PFSK-1 (cell line): Measurements from ENCODE around the gene FXN.

Experiments
- FOXP2 ChIP-seq: optimal IDR thresholded peaks from 2 replicates; pipeline ENCODE3; 2011; ENCODE audit warnings: borderline replicate concordance, control low read depth, inconsistent platforms; ENCODE audit not compliant: insufficient read depth; ENCODE audit errors: extremely low read length, extremely low read depth
- POLR2AphosphoS5 ChIP-seq: IDR thresholded peaks from 2 replicates; pipeline ENCODE4 v1.6.1; 2012; ENCODE audit warnings: low read depth, mild to moderate bottlenecking, control low read depth, low read length, moderate library complexity
- SIN3A ChIP-seq: IDR thresholded peaks from 2 replicates; pipeline ENCODE4 v1.6.1; 2012; ENCODE audit warnings: mild to moderate bottlenecking, low read length, moderate library complexity, borderline replicate concordance; ENCODE audit not compliant: insufficient read depth
- TAF1 ChIP-seq: IDR thresholded peaks from 2 replicates; pipeline ENCODE4 v1.6.1; 2012; ENCODE audit warnings: low read length, control low read depth, borderline replicate concordance; ENCODE audit not compliant: insufficient read depth
- TF ChIP-seq, protein P1 (sequence below), 2 experiments: IDR thresholded peaks; 2 replicates each; pipeline versions ENCODE4 v1.6.1 to v1.8.0; 2011 to 2012; ENCODE audit warnings: low read depth in 2 of 2, low read length in 2 of 2, control low read depth in 1 of 2, inconsistent platforms in 1 of 2, mild to moderate bottlenecking in 1 of 2, moderate library complexity in 1 of 2; ENCODE audit not compliant: insufficient read depth in 1 of 2

Gene FXN

DNA sequence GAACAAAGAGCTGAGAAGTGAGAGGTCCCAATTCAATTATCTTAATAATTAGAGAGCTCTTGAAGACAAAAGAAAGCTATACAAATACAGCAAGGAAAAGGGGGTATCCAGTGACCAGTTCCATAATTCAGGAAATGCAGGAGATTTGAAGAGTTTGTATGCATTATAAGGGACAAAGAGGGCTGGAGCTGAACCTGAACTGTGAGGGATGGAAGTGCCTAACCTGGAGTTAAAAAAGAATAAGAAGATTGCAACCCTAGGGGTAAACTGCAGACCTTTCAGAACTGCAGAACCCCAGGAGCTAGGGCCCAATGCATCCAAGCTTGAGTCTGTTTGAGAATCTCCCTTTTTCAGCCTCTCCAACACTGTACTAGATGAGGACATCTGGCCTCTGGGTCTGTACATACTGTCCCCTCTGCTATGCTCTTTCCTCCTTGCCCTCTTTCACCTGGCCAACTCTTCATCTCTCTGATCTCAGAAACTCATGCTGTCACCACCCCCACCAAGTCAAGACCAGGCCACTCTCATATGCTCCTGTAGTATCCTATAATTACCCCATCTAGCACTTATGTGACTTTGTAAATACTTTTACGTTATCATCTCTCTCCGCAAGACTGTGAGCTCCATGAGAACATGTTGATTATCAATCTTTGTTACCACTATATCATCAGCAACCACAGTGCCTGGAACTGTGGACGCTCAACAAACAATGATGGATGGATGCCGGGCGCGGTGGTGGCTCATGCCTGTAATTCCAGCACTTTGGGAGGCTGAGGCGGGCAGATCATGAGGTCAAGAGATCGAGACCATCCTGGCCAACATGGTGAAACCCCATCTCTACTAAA lies 15.0 kb upstream of the FXN start:
- no peak for TF ChIP-seq POLR2AphosphoS5
- TF ChIP-seq SIN3A = no peak

DNA sequence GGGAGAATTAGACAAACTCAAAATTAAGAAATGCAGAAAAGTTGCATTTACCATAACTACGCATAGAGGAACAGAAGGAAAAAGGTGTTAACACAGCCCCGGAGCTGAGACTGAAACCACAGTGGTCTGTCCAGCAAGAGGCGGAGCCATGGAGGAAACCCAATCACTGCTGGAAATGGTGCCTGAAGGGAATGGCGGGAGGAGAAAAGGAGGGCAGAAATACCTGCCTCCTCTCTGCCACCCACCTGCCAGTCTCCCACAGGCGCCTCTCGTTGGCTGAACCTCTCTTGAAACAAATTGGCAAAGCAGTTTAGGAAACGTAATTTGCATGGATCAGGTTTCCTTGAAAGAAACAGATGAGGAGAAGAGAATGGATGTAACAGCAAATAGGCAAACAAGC lies 11.9 kb upstream of the FXN start:
- no peak for TF ChIP-seq SIN3A
- TF ChIP-seq POLR2AphosphoS5 = no peak
- no peak for TF ChIP-seq FOXP2
- TF ChIP-seq, protein P1, sequence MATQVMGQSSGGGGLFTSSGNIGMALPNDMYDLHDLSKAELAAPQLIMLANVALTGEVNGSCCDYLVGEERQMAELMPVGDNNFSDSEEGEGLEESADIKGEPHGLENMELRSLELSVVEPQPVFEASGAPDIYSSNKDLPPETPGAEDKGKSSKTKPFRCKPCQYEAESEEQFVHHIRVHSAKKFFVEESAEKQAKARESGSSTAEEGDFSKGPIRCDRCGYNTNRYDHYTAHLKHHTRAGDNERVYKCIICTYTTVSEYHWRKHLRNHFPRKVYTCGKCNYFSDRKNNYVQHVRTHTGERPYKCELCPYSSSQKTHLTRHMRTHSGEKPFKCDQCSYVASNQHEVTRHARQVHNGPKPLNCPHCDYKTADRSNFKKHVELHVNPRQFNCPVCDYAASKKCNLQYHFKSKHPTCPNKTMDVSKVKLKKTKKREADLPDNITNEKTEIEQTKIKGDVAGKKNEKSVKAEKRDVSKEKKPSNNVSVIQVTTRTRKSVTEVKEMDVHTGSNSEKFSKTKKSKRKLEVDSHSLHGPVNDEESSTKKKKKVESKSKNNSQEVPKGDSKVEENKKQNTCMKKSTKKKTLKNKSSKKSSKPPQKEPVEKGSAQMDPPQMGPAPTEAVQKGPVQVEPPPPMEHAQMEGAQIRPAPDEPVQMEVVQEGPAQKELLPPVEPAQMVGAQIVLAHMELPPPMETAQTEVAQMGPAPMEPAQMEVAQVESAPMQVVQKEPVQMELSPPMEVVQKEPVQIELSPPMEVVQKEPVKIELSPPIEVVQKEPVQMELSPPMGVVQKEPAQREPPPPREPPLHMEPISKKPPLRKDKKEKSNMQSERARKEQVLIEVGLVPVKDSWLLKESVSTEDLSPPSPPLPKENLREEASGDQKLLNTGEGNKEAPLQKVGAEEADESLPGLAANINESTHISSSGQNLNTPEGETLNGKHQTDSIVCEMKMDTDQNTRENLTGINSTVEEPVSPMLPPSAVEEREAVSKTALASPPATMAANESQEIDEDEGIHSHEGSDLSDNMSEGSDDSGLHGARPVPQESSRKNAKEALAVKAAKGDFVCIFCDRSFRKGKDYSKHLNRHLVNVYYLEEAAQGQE (IDR thresholded peaks at IDR 0.05; ENCODE audit: insufficient read depth in 1 of 2, low read depth in 2 of 2, low read length in 2 of 2) = no peak
- TF ChIP-seq TAF1 = no peak

DNA sequence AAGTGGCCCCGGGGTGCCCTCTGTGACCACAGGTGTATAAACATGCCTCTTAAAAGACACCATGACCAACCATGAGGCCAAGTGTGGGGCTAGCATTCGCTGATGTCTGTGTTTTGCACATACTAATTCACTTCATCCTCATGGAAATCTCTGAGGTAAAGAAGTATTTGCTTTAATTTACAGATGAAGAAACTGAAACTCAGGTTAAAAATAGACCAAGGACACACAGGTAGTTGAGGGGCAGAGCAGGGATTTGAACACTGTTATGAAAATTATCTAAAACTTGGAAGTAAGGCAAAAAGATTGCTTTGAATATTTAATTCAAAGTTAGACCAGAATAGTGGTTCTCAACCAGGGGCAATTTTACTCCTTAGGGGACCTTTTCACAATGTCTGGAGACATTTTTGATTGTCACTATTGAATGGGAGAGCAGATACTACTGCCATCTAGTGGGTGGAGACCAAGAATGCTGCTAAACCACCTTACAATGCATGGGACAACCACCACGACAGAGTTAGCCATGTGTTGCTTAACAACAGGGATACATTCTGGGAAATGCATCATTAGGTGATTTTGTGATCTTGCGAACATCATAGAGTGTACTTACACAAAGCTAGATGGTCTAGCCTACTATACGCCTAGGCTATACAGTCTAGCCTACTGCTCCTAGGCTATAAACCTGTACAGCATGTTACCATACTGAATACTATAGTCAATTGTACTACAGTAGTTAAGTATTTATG lies 8.0 kb upstream of the FXN start:
- TF ChIP-seq FOXP2 (no peak), SIN3A (no peak), POLR2AphosphoS5 (no peak), TAF1 (no peak)
- TF ChIP-seq, protein P1 (IDR thresholded peaks at IDR 0.05; ENCODE audit: insufficient read depth in 1 of 2, low read depth in 2 of 2, low read length in 2 of 2) = no peak

DNA sequence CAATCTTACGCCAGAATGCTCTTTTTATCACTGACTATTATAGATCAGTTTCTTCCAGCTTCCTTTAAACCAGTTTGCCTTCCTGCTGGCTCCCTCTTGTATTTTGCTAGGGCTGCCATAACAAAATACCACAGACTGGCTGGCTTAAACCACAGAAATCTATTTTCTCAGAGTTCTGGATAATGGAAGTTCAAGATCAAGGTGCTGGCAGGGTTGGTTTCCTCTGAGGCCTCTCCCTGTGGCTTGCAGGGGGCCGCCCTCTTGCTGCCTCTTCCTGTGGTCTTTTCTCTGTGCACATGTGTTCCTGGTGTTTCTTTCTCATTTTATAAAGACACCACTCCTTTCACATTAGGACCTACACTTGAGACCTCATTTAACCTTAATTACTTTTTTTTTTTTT lies 6.8 kb upstream of the FXN start:
- no peak for TF ChIP-seq POLR2AphosphoS5
- TF ChIP-seq, protein P1 (IDR thresholded peaks at IDR 0.05; ENCODE audit: insufficient read depth in 1 of 2, low read depth in 2 of 2, low read length in 2 of 2) = no peak
- TF ChIP-seq SIN3A = no peak
- no peak for TF ChIP-seq FOXP2
- TF ChIP-seq TAF1 = no peak

DNA sequence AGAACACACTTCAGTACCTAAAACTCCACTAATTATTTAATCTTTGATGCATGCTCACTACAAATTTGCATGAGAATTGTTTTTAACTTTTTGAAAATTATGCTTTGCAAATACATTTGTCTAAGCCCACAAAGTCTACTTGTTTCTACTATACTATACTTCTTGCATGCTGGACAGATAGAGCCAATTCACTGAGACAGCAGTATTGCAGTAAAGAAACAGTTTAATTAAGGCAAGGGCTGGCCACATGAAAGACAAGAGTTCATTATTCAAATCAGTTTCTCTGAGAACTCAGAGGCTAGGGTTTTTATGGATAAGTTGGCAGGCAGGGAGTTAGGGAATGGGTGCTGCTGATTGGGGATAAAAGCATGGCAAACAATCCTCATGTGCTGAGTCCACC lies 6.0 kb upstream of the FXN start:
- TF ChIP-seq TAF1 (no peak), POLR2AphosphoS5 (no peak), SIN3A (no peak), FOXP2 (no peak)
- TF ChIP-seq, protein P1 (IDR thresholded peaks at IDR 0.05; ENCODE audit: insufficient read depth in 1 of 2, low read depth in 2 of 2, low read length in 2 of 2) = no peak
